HG03108 (cell line): ENCODE results near the gene TBX15.
A peak's percentile ranks its signal among the peaks of the same experiment; 100 is the strongest.
"Not testable (repeated sequence)": the region's sequence is repeated elsewhere in the genome, so short reads cannot be mapped to it uniquely, and the experiment has no call there.

Source experiments
- ATAC-seq: cut with Tn5 transposase; IDR thresholded peaks from one replicate; pipeline ENCODE4 v1.9.1; 2021; ENCODE audit warnings: moderate library complexity; ENCODE audit not compliant: unreplicated experiment

Gene TBX15

DNA sequence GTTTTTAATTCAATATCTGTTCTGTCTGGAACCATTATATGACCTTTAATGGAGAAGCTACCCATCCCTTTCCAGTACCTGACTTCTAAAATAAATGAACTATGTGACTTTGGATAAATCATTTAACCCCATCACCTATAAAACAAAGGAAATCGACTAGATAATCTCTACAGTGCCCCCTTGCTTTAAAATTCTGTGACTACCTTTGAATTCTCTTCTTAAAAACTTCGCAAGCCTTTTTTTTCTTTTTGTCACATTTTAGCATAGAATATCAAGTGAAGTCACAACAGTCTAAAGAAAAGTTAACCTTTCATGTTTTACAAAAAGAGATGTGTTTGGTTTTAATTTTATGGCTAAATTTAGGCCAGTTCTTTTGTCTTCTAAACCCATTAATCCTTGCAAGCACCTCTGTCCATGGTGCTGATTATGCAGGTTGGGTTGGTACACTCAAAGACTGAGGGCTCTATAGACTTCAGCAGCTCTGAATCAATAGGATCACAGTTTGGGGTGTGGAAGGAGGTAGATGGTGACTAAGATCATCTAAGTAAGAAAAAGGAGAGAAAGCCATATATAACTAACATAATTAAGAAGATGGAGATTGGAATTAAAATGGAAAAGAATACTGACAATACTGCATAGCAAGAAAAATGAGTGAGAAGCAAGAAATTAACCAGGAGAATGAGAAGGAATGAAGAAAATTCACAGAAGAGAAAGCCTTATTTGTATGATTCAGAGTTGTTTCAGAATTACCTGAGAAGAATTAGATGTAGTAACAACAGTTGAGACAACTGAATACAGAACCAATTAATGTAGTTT, 59.2 kb downstream of the TBX15 start:
- ATAC-seq: no peak

DNA sequence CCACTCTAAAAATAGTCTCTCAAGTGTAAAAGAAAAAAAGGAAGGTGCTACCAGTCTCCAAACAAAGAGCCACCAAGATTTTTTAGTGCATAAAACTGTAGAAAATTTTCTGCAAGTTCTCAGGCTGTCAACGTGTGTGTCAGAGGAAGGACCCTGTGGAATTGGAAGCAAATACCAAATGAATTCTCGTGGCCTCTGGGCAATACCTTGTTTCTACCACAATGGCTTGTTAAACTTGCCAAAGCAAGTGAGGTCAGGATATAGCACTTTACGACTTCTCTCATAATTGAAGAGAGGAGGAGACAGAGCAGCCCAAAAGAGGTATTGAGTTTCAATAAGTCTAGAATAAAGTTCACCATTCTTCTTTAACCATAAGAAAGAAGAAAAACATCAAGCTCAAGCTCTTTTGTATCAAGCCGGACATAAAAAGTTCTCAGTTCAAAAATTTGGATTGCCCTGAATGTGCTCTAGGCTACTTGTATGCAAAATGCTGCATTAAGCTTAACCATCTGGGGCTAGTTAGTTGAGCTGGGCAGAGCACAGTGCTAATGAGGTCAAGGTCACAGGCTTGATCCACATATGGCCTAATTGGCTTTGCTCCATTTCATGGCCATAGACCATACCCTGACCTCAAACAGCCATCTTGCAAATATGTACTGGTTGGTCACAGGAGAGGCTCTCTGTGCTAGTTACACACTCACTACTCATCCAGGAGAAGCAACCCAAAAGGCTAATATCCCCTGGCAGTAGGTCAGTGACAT, 60.5 kb downstream of the TBX15 start:
- ATAC-seq: no peak

DNA sequence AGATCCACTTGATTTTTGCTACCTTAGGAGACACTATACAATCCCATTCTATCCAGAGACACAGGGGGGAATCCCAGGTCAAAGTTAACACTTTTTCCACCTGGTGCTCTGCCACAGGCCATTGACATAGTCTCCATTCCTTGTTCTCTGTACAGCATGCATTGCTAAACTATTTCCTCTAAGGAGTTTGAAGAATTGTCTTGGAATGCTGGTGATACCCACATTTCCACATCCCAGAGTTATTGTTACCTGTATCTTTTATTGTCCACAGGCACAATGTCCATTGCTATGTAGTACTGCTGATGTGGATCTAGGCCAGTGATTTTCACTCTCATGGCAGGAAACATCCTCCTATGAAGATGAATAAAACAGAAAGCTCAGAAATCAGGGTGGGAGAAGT, 61.9 kb downstream of the TBX15 start:
- ATAC-seq: no peak

DNA sequence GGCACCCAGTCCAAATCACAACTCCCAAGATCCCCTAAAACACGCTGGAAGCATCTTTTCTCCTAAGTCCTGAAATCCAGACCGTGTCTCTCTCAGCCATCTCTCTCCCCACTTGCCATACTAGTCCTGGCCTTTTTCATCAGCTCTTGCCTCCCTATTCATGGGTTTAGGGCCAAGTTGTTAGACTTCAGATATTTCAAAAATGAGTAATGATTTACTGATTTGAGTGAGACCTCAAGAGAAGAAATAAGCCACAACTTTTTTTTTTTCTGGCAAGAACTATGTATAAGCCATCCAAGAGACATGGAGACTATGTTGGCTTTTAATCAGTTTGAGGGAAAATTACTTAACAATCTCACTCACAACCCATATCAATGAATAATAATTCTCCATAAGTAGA, 62.5 kb downstream of the TBX15 start:
- no peak for ATAC-seq

DNA sequence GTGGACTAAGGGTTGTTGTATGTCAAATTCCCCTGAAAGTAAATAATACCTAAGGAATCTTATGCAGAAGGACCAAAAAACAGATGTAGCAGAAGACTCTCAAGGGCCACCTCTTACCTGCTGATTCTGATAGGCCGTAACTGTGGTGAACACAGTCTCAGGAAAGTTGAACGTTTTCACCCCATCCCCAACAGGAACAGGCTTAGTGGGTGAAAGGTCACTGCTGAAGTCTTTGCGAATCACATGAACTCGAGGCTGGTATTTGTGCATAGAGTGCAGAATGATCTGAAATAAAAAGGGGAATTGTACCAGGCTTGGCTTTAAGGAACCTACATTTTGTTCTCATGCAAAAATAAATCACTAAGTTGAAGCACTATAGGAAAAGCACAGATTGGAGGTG, 64.8 kb downstream of the TBX15 start:
- no peak for ATAC-seq

DNA sequence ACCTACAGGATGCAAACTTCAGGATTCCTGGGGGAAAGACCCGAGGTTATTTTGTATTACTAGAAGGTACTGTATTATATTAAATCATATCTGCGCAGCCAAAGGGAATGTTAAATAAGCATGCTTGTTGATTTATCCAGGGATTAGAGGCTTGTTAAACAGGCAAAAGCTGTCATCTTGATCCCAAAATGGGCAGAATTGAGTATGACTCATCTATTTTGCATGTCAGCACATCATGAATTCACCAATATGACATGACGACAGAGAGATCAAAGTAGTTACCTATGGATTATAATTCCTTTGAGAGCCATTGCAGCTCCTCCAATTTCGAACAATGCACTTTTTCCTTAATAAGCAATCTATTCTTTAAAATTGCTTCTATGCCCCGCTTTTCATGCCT, 66.1 kb downstream of the TBX15 start:
- no peak for ATAC-seq

DNA sequence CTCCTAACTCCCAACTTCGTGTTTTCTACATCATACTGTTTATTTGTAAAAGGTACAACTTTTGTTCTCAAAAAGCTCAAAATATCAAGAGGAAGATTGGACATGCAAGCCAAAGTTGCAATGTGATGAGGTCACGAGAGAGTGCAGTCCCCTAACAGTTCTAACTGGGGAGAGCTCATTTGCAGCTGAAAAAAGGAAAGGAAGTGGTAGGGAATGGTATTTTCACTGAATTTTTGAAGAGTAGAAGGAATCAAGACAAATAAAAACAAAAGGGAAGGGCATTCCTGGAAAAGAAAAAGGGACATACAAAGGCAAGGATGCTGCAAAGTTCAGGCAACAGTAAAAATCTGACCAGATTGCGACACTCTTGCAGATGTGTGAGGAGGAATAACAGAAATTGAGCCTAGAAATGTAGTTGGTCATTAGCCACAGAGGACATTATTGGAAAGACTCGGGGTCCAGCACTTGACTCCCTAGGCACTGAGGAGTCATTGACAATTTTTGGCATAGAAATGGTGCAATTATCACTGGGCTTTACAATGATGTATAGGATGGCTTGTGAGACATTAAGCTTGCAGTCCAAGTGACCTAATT, 67.9 kb downstream of the TBX15 start:
- no peak for ATAC-seq

DNA sequence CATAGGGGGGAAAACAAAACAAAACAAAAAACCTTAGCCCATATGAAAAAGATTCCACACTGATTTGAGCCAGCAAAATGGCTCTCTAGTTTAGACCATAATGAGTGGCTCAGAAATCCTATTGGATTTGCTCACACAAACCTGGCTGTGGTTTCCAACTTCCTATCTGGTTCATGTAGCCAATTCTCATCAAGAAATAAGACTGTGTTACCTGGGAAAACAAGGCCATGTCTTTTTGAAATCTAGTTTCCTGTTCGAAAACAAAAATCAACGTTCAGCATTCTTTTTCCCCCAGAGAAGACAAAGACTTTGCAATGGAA, 69.2 kb downstream of the TBX15 start:
- no peak for ATAC-seq

DNA sequence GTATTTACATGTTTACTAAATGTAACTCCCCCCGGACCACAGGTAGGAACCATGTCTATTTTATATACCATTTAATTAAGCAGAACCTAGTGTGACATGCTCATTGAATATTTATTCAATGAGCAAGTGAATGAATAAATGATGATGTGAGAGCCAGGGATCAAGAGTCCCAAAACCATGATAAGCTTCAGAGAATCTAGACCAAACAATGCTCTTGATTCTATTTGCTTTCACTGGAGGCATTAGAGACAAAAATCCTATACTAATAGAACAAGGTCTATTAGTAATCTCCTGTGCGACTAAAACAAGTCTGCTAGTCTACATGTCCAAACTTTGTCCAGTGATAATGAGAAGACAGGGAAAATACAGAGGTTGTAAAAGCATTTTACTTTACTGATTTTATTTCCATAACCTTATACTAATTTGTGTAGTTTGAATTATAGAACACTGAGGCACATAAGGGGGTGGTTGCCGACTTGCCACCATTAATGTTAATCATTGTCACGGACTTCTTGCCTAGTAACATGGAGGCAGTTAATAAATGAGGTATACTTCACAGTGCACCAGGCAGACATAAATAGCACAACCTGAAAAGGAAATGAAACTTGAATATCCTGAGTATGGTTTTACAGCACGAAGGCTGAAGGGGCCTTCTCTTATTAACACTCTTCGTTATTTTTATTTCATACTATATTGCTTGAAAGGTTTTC, 69.8 kb downstream of the TBX15 start:
- ATAC-seq: peak; percentile 61

DNA sequence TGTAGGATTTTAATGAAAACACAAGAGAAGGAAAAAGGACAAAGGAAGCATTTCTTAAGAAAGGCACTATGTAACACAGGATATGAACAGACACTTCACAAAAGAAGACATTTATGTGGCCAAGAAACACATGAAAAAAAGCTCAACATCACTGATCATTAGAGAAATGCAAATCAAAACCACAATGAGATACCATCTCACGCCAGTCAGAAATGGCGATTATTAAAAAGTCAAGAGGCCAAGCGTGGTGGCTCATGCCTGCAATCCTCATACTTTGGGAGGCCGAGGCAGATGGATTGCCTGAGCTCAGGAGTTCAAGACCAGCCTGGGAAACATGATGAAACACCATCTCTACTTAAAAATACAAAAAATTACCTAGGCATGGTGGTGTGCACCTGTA, 71.8 kb downstream of the TBX15 start:
- ATAC-seq: not testable (repeated sequence)

DNA sequence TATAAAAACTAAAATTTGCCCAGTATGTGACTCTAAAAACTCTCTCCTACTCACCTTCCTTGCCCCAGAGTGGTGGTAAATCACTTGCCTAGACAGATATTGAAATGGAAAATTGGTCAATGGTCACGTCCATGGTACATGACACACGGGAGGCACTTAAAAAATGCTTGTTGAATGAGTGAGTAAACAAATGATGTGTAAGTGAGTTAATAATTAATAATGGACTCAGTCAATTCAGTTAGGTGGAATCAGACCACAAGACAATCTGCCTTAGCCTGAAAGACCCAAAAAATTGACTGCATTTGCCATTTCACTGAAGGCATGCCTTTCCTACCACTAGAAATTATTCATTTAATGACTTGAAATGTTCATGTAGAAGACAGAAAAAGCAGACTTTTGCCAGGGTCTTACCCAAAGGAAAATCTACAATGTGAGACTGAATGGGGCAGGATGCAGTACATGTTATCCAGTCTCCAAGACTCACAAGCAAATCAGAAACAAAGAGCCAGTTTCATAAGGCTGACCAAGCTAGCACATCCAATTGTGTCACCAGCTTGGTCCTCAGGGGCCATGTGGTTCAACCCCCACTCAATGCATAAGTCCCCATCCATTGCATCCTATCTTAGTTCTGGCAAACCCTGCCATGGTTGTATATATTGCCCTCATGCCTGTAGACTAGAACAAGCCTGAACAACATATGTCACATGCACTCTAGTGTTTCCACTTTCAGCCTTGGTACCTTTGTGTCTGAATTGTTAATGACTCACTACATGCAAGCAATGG, 73.6 kb downstream of the TBX15 start:
- ATAC-seq: peak; percentile 49

DNA sequence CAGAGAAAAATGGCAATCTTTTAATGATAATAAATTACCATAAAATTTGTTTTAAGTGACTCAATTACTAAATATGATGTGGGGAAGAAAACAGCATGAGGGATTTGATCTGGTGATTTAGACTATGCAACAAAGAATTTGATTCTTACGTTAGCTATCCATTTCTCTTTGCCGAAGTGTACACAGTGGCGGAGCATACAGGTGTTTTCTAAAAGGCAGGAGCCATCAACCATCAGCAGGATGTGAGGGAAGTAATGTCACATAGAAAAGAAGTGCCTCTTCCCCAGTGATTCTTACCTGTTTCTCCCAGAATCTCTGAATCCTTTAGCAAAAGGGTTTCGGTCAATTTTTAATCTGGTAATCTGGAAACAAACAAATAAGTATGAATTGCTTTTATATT, 74.3 kb downstream of the TBX15 start:
- ATAC-seq: no peak

DNA sequence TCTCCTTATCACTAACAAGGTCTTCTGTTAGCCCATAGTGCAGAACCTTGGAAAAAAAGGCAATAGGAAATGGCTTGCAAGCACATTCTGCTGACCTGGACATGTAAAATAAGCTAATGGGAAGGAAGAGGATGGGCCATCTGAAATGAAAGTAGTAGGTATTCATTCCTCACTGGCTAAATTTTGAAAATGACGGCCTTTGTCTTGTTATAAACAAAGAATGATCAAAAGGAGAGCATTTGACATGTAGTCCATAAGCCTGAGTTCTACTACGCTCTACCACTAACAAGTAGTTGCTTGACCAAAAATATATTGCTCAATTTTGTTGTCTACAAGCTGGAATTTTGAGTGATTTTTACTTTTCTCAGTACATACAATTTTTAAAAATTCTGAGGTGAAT, 75.6 kb downstream of the TBX15 start:
- no peak for ATAC-seq

DNA sequence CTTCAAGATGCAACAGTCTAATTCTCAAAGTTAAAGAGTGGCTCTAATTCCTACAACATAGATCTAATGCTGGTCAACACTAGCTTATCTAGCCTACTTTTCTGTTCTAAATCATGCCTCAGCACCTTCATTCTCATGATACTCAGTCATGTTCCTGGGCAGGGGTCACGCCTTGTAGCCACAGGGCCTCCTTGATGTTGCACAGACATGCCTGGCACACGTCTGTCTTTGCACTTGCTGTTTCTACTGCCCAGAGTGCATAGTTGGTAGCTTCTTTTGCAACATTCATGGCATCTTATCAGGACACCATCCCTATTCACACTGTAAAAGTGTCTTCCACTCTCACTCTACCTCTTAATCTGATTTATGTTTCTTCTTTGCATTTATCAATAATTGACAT, 76.6 kb downstream of the TBX15 start:
- no peak for ATAC-seq

DNA sequence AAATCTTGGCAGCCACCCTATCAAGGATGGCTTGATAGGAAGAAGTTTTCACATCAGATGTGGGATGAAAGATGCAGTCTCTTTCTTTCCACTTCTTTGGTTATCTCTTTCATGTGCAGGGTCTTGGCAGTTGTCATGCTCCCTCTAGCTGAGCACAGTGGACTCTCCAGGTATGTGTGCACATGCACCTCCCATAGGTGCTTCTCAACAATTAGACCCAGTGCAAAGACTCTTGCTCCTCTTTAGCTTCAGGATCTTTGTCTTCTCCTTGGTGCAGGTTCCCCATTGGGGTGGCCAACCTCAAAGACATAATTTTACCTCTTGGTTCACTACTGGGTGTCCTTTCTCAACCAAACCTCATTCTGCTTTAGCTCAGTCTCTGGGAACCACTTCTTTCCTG, 80.7 kb downstream of the TBX15 start:
- no peak for ATAC-seq

DNA sequence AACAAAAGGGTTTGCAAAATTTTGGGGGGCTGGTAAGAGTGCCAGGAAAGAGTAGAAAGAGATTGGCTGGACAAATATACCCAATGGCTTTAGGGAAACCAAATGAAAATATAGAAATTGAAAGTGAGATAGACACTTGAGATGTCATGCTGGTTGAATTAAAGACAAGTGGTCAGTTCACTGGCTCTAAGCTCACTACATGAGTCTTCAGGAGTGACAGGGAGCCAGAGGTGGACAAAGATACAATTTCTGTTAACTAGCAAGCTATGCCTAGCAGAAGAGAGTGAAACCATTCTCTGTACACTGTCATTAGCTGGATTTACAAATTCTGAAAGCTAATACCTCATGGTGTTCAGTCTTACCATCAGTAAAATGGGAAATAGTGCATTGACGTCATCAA, 82.5 kb downstream of the TBX15 start:
- ATAC-seq: no peak

DNA sequence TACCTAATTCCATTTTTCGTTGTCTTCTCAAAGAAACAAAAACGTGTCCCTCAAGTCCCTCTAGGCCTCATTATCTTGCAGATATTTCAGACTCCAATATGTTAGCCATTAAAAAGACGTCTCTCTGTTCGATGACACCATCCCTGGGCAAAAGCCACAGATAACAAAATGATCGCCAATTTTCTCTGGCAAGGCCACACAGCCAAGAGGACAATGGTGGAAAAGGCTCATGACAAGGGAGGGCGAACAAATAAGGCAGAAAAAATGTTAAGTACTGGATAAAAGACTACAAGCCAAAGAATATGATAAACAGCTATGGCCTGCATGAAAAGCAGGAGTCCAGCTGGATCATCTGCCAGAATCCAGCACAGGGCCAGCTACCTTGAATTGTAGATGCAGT, 82.9 kb downstream of the TBX15 start:
- ATAC-seq: no peak

DNA sequence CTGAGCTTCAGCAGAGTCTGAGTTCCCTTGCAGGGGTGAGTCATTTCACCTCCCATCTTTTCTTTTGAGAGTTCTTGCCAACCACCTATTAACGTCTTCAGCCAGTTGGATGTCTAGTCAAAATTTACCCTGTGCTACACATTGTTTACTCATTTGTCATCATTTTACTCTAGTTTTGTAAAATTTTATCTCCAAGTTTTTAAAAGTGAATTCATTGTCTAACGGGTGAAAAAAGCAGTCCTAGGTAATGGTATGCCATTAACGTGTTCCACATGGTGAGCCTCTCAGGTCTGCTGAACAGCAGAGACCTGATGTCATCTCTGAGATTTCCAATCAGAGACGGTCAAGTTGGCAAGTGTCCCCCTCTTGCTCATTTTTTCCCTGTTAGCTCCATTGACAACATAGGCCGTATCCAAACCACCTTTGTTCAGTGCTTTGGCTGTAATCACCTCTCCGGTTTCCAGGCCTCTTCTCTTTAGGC, 85.4 kb downstream of the TBX15 start:
- no peak for ATAC-seq

DNA sequence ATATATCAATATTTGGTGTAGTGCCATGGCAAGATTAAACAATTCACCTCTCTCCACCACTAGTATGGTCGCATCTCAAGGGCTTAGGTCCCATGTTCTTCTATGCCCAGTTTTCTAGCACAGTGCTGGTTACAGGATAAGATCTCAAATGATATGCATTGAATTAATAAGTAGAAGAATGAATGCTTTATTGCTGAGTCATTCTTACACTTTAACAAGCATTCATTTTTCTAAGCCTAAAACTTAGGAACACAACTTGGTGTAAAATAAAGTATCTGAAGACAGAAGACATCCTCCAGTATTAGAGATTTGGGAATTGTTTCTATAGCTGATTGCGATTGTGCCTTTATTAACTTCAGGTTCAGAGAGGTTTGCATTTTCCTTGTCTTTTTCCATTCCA, 85.8 kb downstream of the TBX15 start:
- ATAC-seq: no peak

DNA sequence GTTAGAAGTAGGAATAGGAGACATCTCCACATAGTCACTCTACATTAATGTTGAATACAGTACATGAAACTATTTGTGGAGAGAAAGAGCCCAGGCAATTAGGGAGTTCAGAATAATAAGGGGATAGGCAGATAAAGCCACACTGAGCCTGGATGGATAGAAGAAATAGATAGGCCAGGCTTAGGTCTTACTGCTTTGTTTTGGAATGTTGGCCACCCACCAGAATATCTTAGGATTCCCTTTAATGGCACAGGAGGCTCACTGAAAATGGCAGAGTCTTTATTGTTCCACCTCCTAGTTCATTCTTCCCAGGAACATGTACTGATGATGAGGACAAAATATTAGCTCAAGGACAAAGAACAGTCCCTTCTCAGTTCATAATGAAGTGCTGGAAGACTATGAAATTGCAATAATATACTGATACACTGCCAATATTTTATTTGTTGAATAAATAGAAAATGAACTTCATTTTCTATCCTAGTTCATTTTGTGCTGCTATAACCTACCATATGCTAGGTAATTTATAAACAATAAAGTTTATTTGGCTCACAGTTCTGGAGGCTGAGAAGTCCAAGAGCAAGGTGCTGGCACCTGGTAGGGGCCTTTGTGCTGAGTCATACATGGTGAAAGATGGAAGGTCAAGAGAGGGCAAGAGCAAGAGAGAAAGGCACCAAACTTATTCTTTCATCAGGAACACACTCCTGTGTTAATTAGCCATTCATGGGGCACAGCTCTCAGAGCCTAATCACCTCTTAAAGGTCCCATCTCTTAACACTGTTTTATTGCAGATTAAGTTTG, 87.3 kb downstream of the TBX15 start:
- ATAC-seq: no peak
